RCC 7860 (cell line): ENCODE data around the gene TBCCD1.
"Not testable (repeated sequence)": the region's sequence is repeated elsewhere in the genome, so short reads cannot be mapped to it uniquely, and the experiment has no call there.

ENCODE experiments used
- DNase-seq: peaks from one replicate; pipeline ENCODE4 v3.0.0-alpha.2; 2015; ENCODE audit warnings: low spot score
- FAIRE-seq: peaks from 2 replicates; lab custom pipeline; 2012; peaks lifted over from hg19 to GRCh38; lab: Jason Lieb, UNC

Gene TBCCD1

GRCh38 chr3:186598108-186598784, 31.1 kb upstream of the TBCCD1 start:
- peak; percentile 82 for FAIRE-seq
- DNase-seq = peak; percentile 91

GRCh38 chr3:186596568-186597287, 29.6 kb upstream of the TBCCD1 start:
- DNase-seq (no peak), FAIRE-seq (no peak)

- FAIRE-seq = no peak
- DNase-seq = no peak
Observed at GRCh38 chr3:186594591-186595113, 27.5 kb upstream of the TBCCD1 start.

- no peak for DNase-seq
- no peak for FAIRE-seq
Observed at GRCh38 chr3:186593862-186594261, 26.7 kb upstream of the TBCCD1 start.

- no peak for FAIRE-seq
- DNase-seq = no peak
Observed at GRCh38 chr3:186592682-186593081, 25.5 kb upstream of the TBCCD1 start.

- FAIRE-seq (no peak), DNase-seq (no peak)
Observed at GRCh38 chr3:186590580-186591295, 23.6 kb upstream of the TBCCD1 start.

- peak; percentile 49 for FAIRE-seq
Observed at GRCh38 chr3:186589856-186590579, 22.9 kb upstream of the TBCCD1 start.

GRCh38 chr3:186589121-186589520, 22.0 kb upstream of the TBCCD1 start:
- FAIRE-seq = no peak
- no peak for DNase-seq

More at GRCh38 chr3:186589856-186590579, 22.9 kb upstream of the TBCCD1 start:
- peak; percentile 73 for DNase-seq

GRCh38 chr3:186588632-186589031, 21.5 kb upstream of the TBCCD1 start:
- FAIRE-seq = no peak
- DNase-seq = no peak

- DNase-seq = no peak
- FAIRE-seq = no peak
Observed at GRCh38 chr3:186587183-186587582, 20.0 kb upstream of the TBCCD1 start.

- DNase-seq, FAIRE-seq: not testable (repeated sequence)
Observed at GRCh38 chr3:186586245-186586644, 19.1 kb upstream of the TBCCD1 start.

- FAIRE-seq = no peak
- no peak for DNase-seq
Observed at GRCh38 chr3:186583831-186584230, 16.7 kb upstream of the TBCCD1 start.

- no peak for DNase-seq
- no peak for FAIRE-seq
Observed at GRCh38 chr3:186582541-186582940, 15.4 kb upstream of the TBCCD1 start.

- FAIRE-seq (no peak), DNase-seq (no peak)
Observed at GRCh38 chr3:186580785-186581184, 13.6 kb upstream of the TBCCD1 start.

- FAIRE-seq (no peak), DNase-seq (no peak)
Observed at GRCh38 chr3:186577521-186577920, 10.4 kb upstream of the TBCCD1 start.

- FAIRE-seq (no peak), DNase-seq (no peak)
Observed at GRCh38 chr3:186571644-186572013, 4.5 kb upstream of the TBCCD1 start.

GRCh38 chr3:186570941-186571643, 4.0 kb upstream of the TBCCD1 start:
- DNase-seq (no peak), FAIRE-seq (no peak)

GRCh38 chr3:186570096-186570940, 3.2 kb upstream of the TBCCD1 start, which contains the start of gene DNAJB11:
Gene DNAJB11, plus strand, starts transcription at chr3:186570720. Its CDS starts 178 bp downstream, at chr3:186570898.
- FAIRE-seq (peak; percentile 93), DNase-seq (peak; percentile 99)

- DNase-seq (no peak), FAIRE-seq (no peak)
Observed at GRCh38 chr3:186569779-186570095, 2.6 kb upstream of the TBCCD1 start.
